T-cell (primary cell): Measurements from ENCODE around the gene SCN5A. TPM values are rescaled to one million over a fixed set of nuclear protein-coding genes. Genes with fewer than 3 reads are reported as not detected.
"Not testable (repeated sequence)": the region's sequence is repeated elsewhere in the genome, so short reads cannot be mapped to it uniquely, and the experiment has no call there.

Experiments used
- ATAC-seq, 4 experiments: fragments of 200-7000 bp in 3 of 4; fragments of 150-1000 bp in 1 of 4; cut with Tn5 transposase; replicated peaks in 1 of 4; 1 replicate in 3 of 4; 2 replicates in 1 of 4; pipeline ENCODE4 v1.10.0; 2021; ENCODE audit warnings: moderate library complexity in 3 of 4, mild to moderate bottlenecking in 2 of 4, moderate number of reproducible peaks in 1 of 4
- CTCF ChIA-PET, 2 donors: fragments of 300-600 bp; sonication (Branson Sonifier 250); formaldehyde crosslinking; loops; one replicate each; lab custom pipeline; 2022; ENCODE audit warnings: antibody characterized with exemption in 2 of 2; lab: Charles Lee
- POLR2A ChIA-PET, 2 donors: fragments of 300-600 bp; sonication (Branson Sonifier 250); formaldehyde crosslinking; loops; one replicate each; lab custom pipeline; 2022; ENCODE audit warnings: antibody characterized with exemption in 2 of 2; lab: Charles Lee
- DNase-seq, 35 experiments: peaks; one replicate each; pipeline versions ENCODE4 v3.0.0 to v3.0.0-alpha.2; 2013 to 2023
- H3K27ac ChIP-seq: one replicate; pipeline ENCODE4 v1.5.1; 2013; ENCODE audit warnings: low read length
- H3K27me3 ChIP-seq, 2 experiments: replicated peaks in 1 of 2; 1 replicate in 1 of 2; 2 replicates in 1 of 2; pipeline versions ENCODE4 v1.6.1 to v1.7.0; 2013; ENCODE audit warnings: low read length in 1 of 2, mixed read lengths in 1 of 2; ENCODE audit not compliant: control insufficient read depth in 2 of 2, insufficient read depth in 2 of 2; ENCODE audit errors: extremely low read depth in 1 of 2
- H3K36me3 ChIP-seq, 2 donors: 1 replicate in 1 of 2; 2 replicates in 1 of 2; pipeline versions ENCODE4 v1.6.1 to v1.7.0; 2013; ENCODE audit warnings: low read length in 1 of 2; ENCODE audit not compliant: control insufficient read depth in 2 of 2, insufficient read depth in 1 of 2; ENCODE audit errors: extremely low read depth in 1 of 2
- H3K4me1 ChIP-seq, 2 experiments: 1 replicate in 1 of 2; 2 replicates in 1 of 2; pipeline versions ENCODE4 v1.6.1 to v1.7.0; 2013; ENCODE audit warnings: low read length in 2 of 2, mixed read lengths in 1 of 2; ENCODE audit not compliant: insufficient read depth in 2 of 2, control insufficient read depth in 1 of 2; ENCODE audit errors: extremely low read depth in 1 of 2
- H3K4me3 ChIP-seq, 2 donors: 1 replicate in 1 of 2; 2 replicates in 1 of 2; pipeline versions ENCODE4 v1.5.1 to v1.7.0; 2013; ENCODE audit warnings: mild to moderate bottlenecking in 2 of 2, low read length in 1 of 2, moderate library complexity in 1 of 2; ENCODE audit not compliant: control insufficient read depth in 1 of 2; ENCODE audit errors: extremely low read depth in 1 of 2
- H3K9me3 ChIP-seq: 2 replicates; pipeline ENCODE4 v1.7.0; 2013
- H3K27ac Mint-ChIP-seq, 2 donors: one replicate each; pipeline ENCODE4 v1.8.0; 2020 to 2021; ENCODE audit warnings: mild to moderate bottlenecking in 2 of 2, mixed read lengths in 2 of 2
- H3K27me3 Mint-ChIP-seq, 2 donors: one replicate each; pipeline ENCODE4 v1.8.0; 2021 to 2022; ENCODE audit warnings: mixed read lengths in 2 of 2
- H3K36me3 Mint-ChIP-seq: one replicate; pipeline ENCODE4 v1.8.0; 2021; ENCODE audit warnings: mixed read lengths
- H3K4me1 Mint-ChIP-seq, 3 donors: one replicate each; pipeline ENCODE4 v1.8.0; 2020 to 2022; ENCODE audit warnings: mixed read lengths in 3 of 3, mild to moderate bottlenecking in 1 of 3
- H3K4me3 Mint-ChIP-seq, 3 donors: one replicate each; pipeline ENCODE4 v1.8.0; 2020 to 2022; ENCODE audit warnings: mild to moderate bottlenecking in 3 of 3, mixed read lengths in 3 of 3, moderate library complexity in 3 of 3
- H3K9me3 Mint-ChIP-seq, 3 donors: one replicate each; pipeline ENCODE4 v1.8.0; 2020 to 2022; ENCODE audit warnings: mixed read lengths in 3 of 3
- WGBS: methylation state at CpG from one replicate; pipeline ENCODE4 v1.1.5; 2013; ENCODE audit warnings: missing lambda C conversion rate; ENCODE audit not compliant: insufficient coverage; 5-methylcytosine and 5-hydroxymethylcytosine counted together
- total RNA-seq, 35 experiments: library from RNA in 6 of 35; stranded (reverse) in 6 of 35; fragments of 120-200 nt in 1 of 35; gene quantifications; one replicate each; pipeline versions ENCODE4 v1.2.1 to v1.2.4 and lab custom pipeline; 2013 to 2026

SCN5A gene
- total RNA-seq, 5 donors from 2014 or later (not counting 1 experiment from before 2014, with no cell fraction given): 0.12 to 0.47 (median 0.23) TPM; not detected in 2

GRCh38 chr3:38566794-38567193, 82.7 kb downstream of the SCN5A start:
- H3K9me3 ChIP-seq, CTCF ChIA-PET, POLR2A ChIA-PET, H3K4me1 Mint-ChIP-seq, H3K9me3 Mint-ChIP-seq, H3K36me3 ChIP-seq, H3K4me1 ChIP-seq, H3K27ac Mint-ChIP-seq, ATAC-seq, DNase-seq, H3K27ac ChIP-seq, H3K4me3 Mint-ChIP-seq, H3K4me3 ChIP-seq, H3K27me3 Mint-ChIP-seq, H3K36me3 Mint-ChIP-seq: not testable (repeated sequence)
- peaks cover 0 to 11% of the 10 kb centered on the region in 2 experiments for H3K27me3 ChIP-seq
- WGBS: 75% methylated on average over 5 of the region's 7 CpGs

GRCh38 chr3:38566215-38566528, 83.3 kb downstream of the SCN5A start:
- H3K4me3 ChIP-seq: no peak overlapping the region
- H3K4me1 ChIP-seq: no peaks in the 10 kb centered on the region
- H3K27me3 ChIP-seq: peaks cover 0 to 11% of the 10 kb centered on the region in 2 experiments
- no peaks in the 10 kb centered on the region for H3K9me3 ChIP-seq
- Mint-ChIP-seq H3K4me1 (no peaks in the 10 kb centered on the region), H3K4me3 (no peak overlapping the region), H3K27ac (no peak overlapping the region), H3K9me3 (peaks cover 0 to 3% (median 0%) of the 10 kb centered on the region in 3 donors), H3K27me3 (peaks cover 0 to 4% of the 10 kb centered on the region in 2 donors), H3K36me3 (no peaks in the 10 kb centered on the region)
- ATAC-seq: no peak
- 80% methylated on average over 13 of the region's 13 CpGs for WGBS
- no peaks in the 10 kb centered on the region for H3K36me3 ChIP-seq
- no peak for DNase-seq
- CTCF ChIA-PET: interaction anchor here in 1 of 2 donors (0.6 kb wide), 1 partner anchor 134 kb away, joined by 6 read pairs; no protein-coding TSS in a partner anchor
- H3K27ac ChIP-seq: no peak overlapping the region
- POLR2A ChIA-PET: no interaction called here

DNA sequence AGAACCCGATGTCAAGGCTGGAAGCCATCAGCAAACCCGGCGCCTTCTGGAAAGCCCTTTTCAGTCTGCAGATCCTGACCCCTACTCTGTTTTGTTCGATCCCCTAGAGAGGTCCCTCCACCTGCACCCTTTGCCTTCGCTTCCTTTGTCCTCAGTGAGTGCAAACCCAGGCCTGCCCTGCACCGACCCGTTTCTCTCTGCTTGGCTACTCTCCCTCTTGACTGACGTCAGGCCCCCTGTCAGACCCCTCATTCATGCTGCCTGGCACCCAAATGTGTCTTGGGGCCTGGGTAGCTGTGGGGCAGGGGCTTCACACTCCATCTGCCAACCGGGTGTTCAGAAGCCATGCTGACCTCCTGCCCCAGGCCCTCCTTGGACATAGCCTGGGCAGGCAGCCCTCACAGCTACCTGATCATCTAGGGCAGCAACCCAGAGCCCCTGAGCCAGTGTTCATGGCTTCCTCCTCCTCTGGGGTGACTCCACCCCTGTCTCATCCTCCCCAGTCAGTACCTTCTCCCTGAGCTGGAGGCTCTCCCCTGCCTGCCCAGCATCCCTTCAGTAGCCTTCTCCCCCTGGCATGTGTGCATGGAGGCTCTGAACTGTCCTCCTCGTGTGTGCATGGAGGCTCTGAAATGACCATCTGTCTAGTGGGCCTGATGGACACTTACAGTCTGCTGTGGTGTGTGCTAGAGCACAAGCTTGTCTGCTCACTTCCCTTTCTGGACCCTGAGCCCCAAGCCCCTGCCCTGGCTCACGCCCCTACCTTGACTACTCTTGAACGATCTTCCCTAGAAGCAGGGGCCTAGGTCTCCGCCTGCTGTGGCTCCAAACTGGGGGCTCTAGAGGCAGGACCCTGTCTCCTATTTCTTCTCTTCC, 83.9 kb downstream of the SCN5A start:
- peaks cover 0 to 11% of the 10 kb centered on the region in 2 experiments for H3K27me3 ChIP-seq
- no peaks in the 10 kb centered on the region for H3K4me1 ChIP-seq
- no peak overlapping the region for H3K4me3 ChIP-seq
- Mint-ChIP-seq H3K36me3 (no peaks in the 10 kb centered on the region), H3K4me1 (no peaks in the 10 kb centered on the region), H3K4me3 (no peak overlapping the region), H3K27ac (no peak overlapping the region), H3K27me3 (peaks cover 0 to 4% of the 10 kb centered on the region in 2 donors), H3K9me3 (no peaks in the 10 kb centered on the region)
- H3K36me3 ChIP-seq: no peaks in the 10 kb centered on the region
- CTCF ChIA-PET: interaction anchor here in 1 of 2 donors (0.6 kb wide), 2 partner anchors 134 to 1756 kb away, joined by 3 to 6 read pairs; no protein-coding TSS in a partner anchor
- ATAC-seq: peak in 1 of 4 experiments; percentile 9
- no peaks in the 10 kb centered on the region for H3K9me3 ChIP-seq
- WGBS: 84% methylated on average over 11 of the region's 13 CpGs
- no peak overlapping the region for H3K27ac ChIP-seq
- no peak for DNase-seq
- POLR2A ChIA-PET: no interaction called here

DNA sequence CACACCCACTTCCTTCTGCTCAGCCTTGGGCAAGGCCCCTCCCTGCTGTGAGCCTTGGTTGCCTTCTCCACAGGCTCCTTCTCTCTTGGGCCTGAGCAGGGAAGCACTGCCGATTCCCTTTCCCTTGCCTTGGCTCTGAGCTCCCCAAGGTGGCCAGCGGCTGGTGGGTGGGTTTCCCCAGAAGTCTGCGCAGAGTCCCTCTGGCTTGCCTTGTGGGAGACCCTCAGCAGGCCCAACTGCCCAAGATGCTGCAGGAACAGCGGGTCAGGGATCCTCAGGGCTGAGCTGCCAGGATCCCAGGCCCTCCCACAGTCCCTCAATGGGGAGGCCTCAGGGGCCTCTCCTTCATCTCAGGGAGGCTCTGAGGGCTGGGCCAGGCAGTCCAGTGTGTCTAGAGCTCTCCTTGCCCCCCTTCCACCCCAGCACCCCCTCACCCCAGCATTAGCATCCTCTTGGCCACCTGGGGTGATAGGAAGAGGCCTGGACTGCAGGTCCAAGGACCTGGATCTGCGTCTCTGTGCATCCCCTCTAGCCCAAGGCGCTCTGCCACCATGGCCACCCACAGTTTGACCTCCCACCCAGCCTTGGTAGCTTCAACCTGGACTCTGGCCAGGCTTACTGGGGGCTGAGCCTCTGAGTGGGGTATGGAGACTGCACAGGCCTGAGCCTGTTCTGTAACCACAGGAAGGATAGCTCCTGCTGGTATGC, 84.7 kb downstream of the SCN5A start:
- CTCF ChIA-PET: interaction anchor here in 1 of 2 donors (0.6 kb wide), 1 partner anchor 1757 kb away, joined by 3 read pairs; no protein-coding TSS in a partner anchor
- Histone ChIP-seq H3K27ac (no peak overlapping the region), H3K4me3 (no peak overlapping the region), H3K9me3 (no peaks in the 10 kb centered on the region), H3K27me3 (peaks cover 0 to 11% of the 10 kb centered on the region in 2 experiments), H3K36me3 (no peaks in the 10 kb centered on the region), H3K4me1 (no peaks in the 10 kb centered on the region)
- Mint-ChIP-seq H3K27ac (no peak overlapping the region), H3K4me3 (no peak overlapping the region), H3K9me3 (no peaks in the 10 kb centered on the region), H3K4me1 (no peaks in the 10 kb centered on the region), H3K36me3 (no peaks in the 10 kb centered on the region), H3K27me3 (peaks cover 0 to 4% of the 10 kb centered on the region in 2 donors)
- no peak for ATAC-seq
- POLR2A ChIA-PET: interaction anchor here in 1 of 2 donors (0.5 kb wide), 1 partner anchor 121 kb away, joined by 4 read pairs; no protein-coding TSS in a partner anchor
- 81% methylated on average over 5 of the region's 6 CpGs for WGBS
- no peak for DNase-seq

DNA sequence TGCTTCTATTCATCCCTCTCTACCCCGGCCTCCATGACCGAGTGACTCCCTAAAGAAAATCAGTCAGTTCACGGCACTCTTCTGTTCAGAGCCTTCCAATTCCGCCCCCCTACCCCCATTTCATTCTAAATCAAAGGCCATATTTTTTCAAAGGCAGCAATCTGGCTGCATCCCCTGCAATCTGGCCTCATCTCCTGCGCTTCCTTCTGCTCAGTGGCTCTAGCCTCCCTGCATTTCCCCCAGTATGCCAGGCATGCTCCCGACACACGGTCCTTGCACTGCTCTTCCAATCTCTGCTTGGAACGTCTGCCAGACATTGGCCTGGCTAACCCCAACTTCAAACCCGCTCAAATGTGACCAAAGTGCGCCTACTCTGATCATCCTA, 85.6 kb downstream of the SCN5A start:
- H3K36me3 ChIP-seq: no peaks in the 10 kb centered on the region
- no peak overlapping the region for H3K4me3 ChIP-seq
- Mint-ChIP-seq H3K4me3 (no peak overlapping the region), H3K36me3 (no peaks in the 10 kb centered on the region), H3K27me3 (peaks cover 0 to 4% of the 10 kb centered on the region in 2 donors), H3K4me1 (no peaks in the 10 kb centered on the region), H3K9me3 (no peaks in the 10 kb centered on the region), H3K27ac (no peak overlapping the region)
- ChIA-PET POLR2A (no interaction called here), CTCF (no interaction called here)
- H3K9me3 ChIP-seq: no peaks in the 10 kb centered on the region
- no peak overlapping the region for H3K27ac ChIP-seq
- H3K4me1 ChIP-seq: no peaks in the 10 kb centered on the region
- 67% methylated on average over 8 of the region's 10 CpGs for WGBS
- ATAC-seq: no peak
- DNase-seq: no peak
- H3K27me3 ChIP-seq: peaks cover 0 to 11% of the 10 kb centered on the region in 2 experiments

DNA sequence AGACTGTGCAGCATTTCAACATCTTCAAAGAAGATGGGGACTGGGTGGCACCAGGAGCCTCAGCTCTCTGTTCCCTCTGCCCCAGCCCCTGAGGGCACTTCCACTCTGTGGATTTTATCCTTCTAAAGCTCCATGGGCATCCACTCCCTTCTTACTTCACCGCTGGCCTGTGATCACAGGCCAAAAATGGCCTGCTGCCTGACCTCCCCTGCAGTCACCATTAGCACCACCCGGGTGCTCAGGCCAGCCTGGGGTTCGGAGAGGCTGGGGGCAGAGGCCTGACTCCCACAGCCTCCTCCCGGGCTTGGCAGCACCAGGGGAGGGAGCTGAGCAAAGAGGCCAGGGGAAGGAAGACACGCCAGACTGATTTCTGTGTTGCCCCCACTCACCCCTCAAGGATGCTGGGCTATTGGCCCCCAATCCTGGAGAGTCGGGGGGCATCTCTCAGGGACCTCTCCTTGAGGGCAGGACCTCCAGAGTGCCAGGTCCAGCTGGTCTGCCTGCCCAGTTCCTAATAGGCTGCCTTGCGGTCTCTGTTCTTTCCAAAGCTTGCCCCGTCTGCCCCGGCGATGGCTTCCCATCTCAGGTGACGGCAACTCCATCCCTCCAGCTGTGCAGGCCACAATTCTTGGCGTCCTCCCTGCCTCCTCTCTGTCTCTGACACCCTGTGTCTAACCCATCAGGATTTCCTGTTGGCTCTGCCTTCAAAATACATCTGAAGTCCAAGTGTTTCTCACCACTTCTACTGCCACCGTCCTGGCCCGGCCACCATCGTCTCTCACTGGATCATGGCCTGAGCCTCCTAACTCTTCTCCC, 86.2 kb downstream of the SCN5A start:
- Mint-ChIP-seq H3K9me3 (no peaks in the 10 kb centered on the region), H3K4me1 (no peaks in the 10 kb centered on the region), H3K4me3 (no peak overlapping the region), H3K27ac (no peak overlapping the region), H3K27me3 (peaks cover 0 to 4% of the 10 kb centered on the region in 2 donors), H3K36me3 (no peaks in the 10 kb centered on the region)
- H3K4me3 ChIP-seq: no peak overlapping the region
- peaks cover 0 to 11% of the 10 kb centered on the region in 2 experiments for H3K27me3 ChIP-seq
- POLR2A ChIA-PET: no interaction called here
- no peak overlapping the region for H3K27ac ChIP-seq
- H3K36me3 ChIP-seq: no peaks in the 10 kb centered on the region
- DNase-seq: no peak
- 84% methylated on average over 14 of the region's 15 CpGs for WGBS
- CTCF ChIA-PET: no interaction called here
- no peaks in the 10 kb centered on the region for H3K4me1 ChIP-seq
- ATAC-seq: no peak
- no peaks in the 10 kb centered on the region for H3K9me3 ChIP-seq
